H9 (cell line): ENCODE measurements around the gene PPARGC1A. TPM values are rescaled to one million over a fixed set of nuclear protein-coding genes. Genes with fewer than 3 reads are reported as not detected.

Experiments
- DNase-seq: peaks from one replicate; pipeline ENCODE4 v3.0.0-alpha.2; 2017
- H2AFZ ChIP-seq: one replicate; pipeline ENCODE4 v1.6.1; 2013; ENCODE audit warnings: mild to moderate bottlenecking, low read length, control low read depth, moderate library complexity
- H2AK5ac ChIP-seq: 2 replicates; pipeline ENCODE4 v1.6.1; 2013; ENCODE audit warnings: low read length, control low read depth, mixed read lengths; ENCODE audit not compliant: insufficient read length
- H2BK120ac ChIP-seq: one replicate; pipeline ENCODE4 v1.6.1; 2013; ENCODE audit warnings: low read depth, mild to moderate bottlenecking, low read length, control low read depth, inconsistent platforms; ENCODE audit not compliant: poor library complexity, severe bottlenecking
- H2BK12ac ChIP-seq: 2 replicates; pipeline ENCODE4 v1.6.1; 2013; ENCODE audit warnings: low read length, control low read depth, mixed read lengths, low read depth; ENCODE audit not compliant: insufficient read length
- H2BK15ac ChIP-seq: 2 replicates; pipeline ENCODE4 v1.6.1; 2013; ENCODE audit warnings: low read depth, low read length, control low read depth
- H2BK20ac ChIP-seq: one replicate; pipeline ENCODE4 v1.6.1; 2013; ENCODE audit warnings: low read depth, mild to moderate bottlenecking, low read length, control low read depth, inconsistent platforms; ENCODE audit not compliant: poor library complexity, severe bottlenecking
- H2BK5ac ChIP-seq: 2 replicates; pipeline ENCODE4 v1.6.1; 2013; ENCODE audit warnings: low read length, control low read depth, mixed read lengths; ENCODE audit not compliant: insufficient read length
- H3K14ac ChIP-seq: 2 replicates; pipeline ENCODE4 v1.6.1; 2013; ENCODE audit warnings: low read length, control low read depth; ENCODE audit not compliant: insufficient read depth
- H3K18ac ChIP-seq: 2 replicates; pipeline ENCODE4 v1.6.1; 2013; ENCODE audit warnings: low read depth, mild to moderate bottlenecking, mixed read lengths, low read length, control low read depth; ENCODE audit not compliant: insufficient read length
- H3K23ac ChIP-seq: 2 replicates; pipeline ENCODE4 v1.6.1; 2013; ENCODE audit warnings: low read length, control low read depth, mixed read lengths, low read depth; ENCODE audit not compliant: insufficient read length
- H3K23me2 ChIP-seq: 2 replicates; pipeline ENCODE4 v1.6.1; 2013; ENCODE audit warnings: low read depth, mild to moderate bottlenecking, mixed read lengths, low read length, control low read depth; ENCODE audit not compliant: insufficient read length, poor library complexity, severe bottlenecking
- H3K27ac ChIP-seq: 2 replicates; pipeline ENCODE4 v1.5.1; 2013; ENCODE audit warnings: low read length, control low read depth, mixed read lengths, low read depth; ENCODE audit not compliant: insufficient read length
- H3K27me3 ChIP-seq: 2 replicates; pipeline ENCODE4 v1.6.1; 2013; ENCODE audit warnings: low read length, control low read depth, inconsistent platforms; ENCODE audit not compliant: insufficient read depth
- H3K4ac ChIP-seq: 2 replicates; pipeline ENCODE4 v1.6.1; 2013; ENCODE audit warnings: low read depth, mild to moderate bottlenecking, control low read depth, inconsistent platforms, low read length, moderate library complexity
- H3K4me1 ChIP-seq: 2 replicates; pipeline ENCODE4 v1.6.1; 2013; ENCODE audit warnings: low read length, control low read depth, inconsistent platforms; ENCODE audit not compliant: insufficient read depth
- H3K4me2 ChIP-seq: 2 replicates; pipeline ENCODE4 v1.6.1; 2013; ENCODE audit warnings: low read length, control low read depth, mixed read lengths; ENCODE audit not compliant: insufficient read length, insufficient read depth
- H3K56ac ChIP-seq: 2 replicates; pipeline ENCODE4 v1.6.1; 2013; ENCODE audit warnings: low read depth, mild to moderate bottlenecking, mixed read lengths, low read length, control low read depth; ENCODE audit not compliant: insufficient read length
- H3K79me1 ChIP-seq: 2 replicates; pipeline ENCODE4 v1.6.1; 2013; ENCODE audit warnings: low read depth, mild to moderate bottlenecking, moderate library complexity, low read length, control low read depth, inconsistent platforms; ENCODE audit not compliant: insufficient read depth, poor library complexity, severe bottlenecking
- H3K79me2 ChIP-seq: 2 replicates; pipeline ENCODE4 v1.6.1; 2013; ENCODE audit warnings: low read length, control low read depth, inconsistent platforms; ENCODE audit not compliant: insufficient read depth
- H3K9ac ChIP-seq: 2 replicates; pipeline ENCODE4 v1.6.1; 2013; ENCODE audit warnings: low read length, control low read depth, mixed read lengths; ENCODE audit not compliant: insufficient read length; ENCODE audit errors: extremely low read depth
- H3K9me3 ChIP-seq: one replicate; pipeline ENCODE4 v1.6.1; 2013; ENCODE audit warnings: low read depth, low read length, inconsistent platforms; ENCODE audit not compliant: control insufficient read depth
- H3T11ph ChIP-seq: one replicate; pipeline ENCODE4 v1.6.1; 2013; ENCODE audit warnings: mild to moderate bottlenecking, low read length, control low read depth, inconsistent platforms
- H4K20me1 ChIP-seq: one replicate; pipeline ENCODE4 v1.6.1; 2013; ENCODE audit not compliant: control insufficient read depth, insufficient read length, insufficient read depth
- H4K5ac ChIP-seq: 2 replicates; pipeline ENCODE4 v1.6.1; 2013; ENCODE audit warnings: low read depth, mild to moderate bottlenecking, mixed read lengths, low read length, control low read depth; ENCODE audit not compliant: insufficient read length
- H4K8ac ChIP-seq: replicated peaks from 2 replicates; pipeline ENCODE4 v1.6.1; 2013; ENCODE audit warnings: low read length, control low read depth, mixed read lengths, low read depth; ENCODE audit not compliant: insufficient read length
- H4K91ac ChIP-seq: 2 replicates; pipeline ENCODE4 v1.6.1; 2013; ENCODE audit warnings: low read depth, mild to moderate bottlenecking, moderate library complexity, mixed read lengths, low read length, control low read depth; ENCODE audit not compliant: insufficient read length
- H3K27ac Mint-ChIP-seq, 3 experiments: 2 replicates in 2 of 3; 3 replicates in 1 of 3; pipeline ENCODE4 v1.8.0; 2020 to 2021; ENCODE audit warnings: mixed read lengths in 3 of 3, mild to moderate bottlenecking in 1 of 3, moderate library complexity in 1 of 3
- H3K27me3 Mint-ChIP-seq: 2 replicates; pipeline ENCODE4 v1.8.0; 2021; ENCODE audit warnings: low read depth, mild to moderate bottlenecking, moderate library complexity, mixed read lengths
- H3K36me3 Mint-ChIP-seq, 3 experiments: 2 replicates in 2 of 3; 3 replicates in 1 of 3; pipeline ENCODE4 v1.8.0; 2020 to 2021; ENCODE audit warnings: low read depth in 3 of 3, mixed read lengths in 3 of 3; ENCODE audit not compliant: insufficient read depth in 1 of 3
- H3K4me1 Mint-ChIP-seq, 2 experiments: 2 replicates each; pipeline ENCODE4 v1.8.0; 2020; ENCODE audit warnings: mixed read lengths in 2 of 2
- H3K4me3 Mint-ChIP-seq, 2 experiments: 2 replicates in 1 of 2; 3 replicates in 1 of 2; pipeline ENCODE4 v1.8.0; 2020 to 2021; ENCODE audit warnings: mild to moderate bottlenecking in 2 of 2, mixed read lengths in 2 of 2, moderate library complexity in 1 of 2
- H3K9me3 Mint-ChIP-seq, 2 experiments: 2 replicates in 1 of 2; 3 replicates in 1 of 2; pipeline ENCODE4 v1.8.0; 2020; ENCODE audit warnings: mild to moderate bottlenecking in 2 of 2, mixed read lengths in 2 of 2, moderate library complexity in 1 of 2
- CTCF ChIP-seq: fragments of 200-600 bp; sonication (generic); conservative IDR thresholded peaks from 3 replicates; pipeline ENCODE4 v1.8.0; 2021; ENCODE audit warnings: antibody characterized with exemption, mild to moderate bottlenecking
- WGBS: extraction: QIAGEN DNeasy Blood & Tissue Kit; methylation state at CpG from one replicate; pipeline ENCODE4 v1.1.7; 2013; ENCODE audit warnings: missing lambda C conversion rate, low lambda C conversion rate, mixed read lengths; ENCODE audit not compliant: insufficient read length; ENCODE audit errors: extremely low coverage; 5-methylcytosine and 5-hydroxymethylcytosine counted together
- total RNA-seq: library from RNA; stranded (reverse); gene quantifications from 2 replicates; pipeline ENCODE4 v1.2.1, GENCODE V29; 2021

Gene PPARGC1A
- total RNA-seq, 1 experiment from 2014 or later: 1.7 TPM

GRCh38 chr4:23759066-23759465 is 130.8 kb downstream of the PPARGC1A start:
- 0 out of 5 replicates have a peak, but pooled peaks cover 0 to 3% of the 10 kb centered on the region in 2 experiments for H3K9me3 Mint-ChIP-seq
- no CpG with 5 or more reads among the region's 2 CpGs for WGBS

More at GRCh38 chr4:23759066-23759465, 130.8 kb downstream of the PPARGC1A start:
- Histone ChIP-seq H3K4me2 (no peak overlapping the region), H3K4me1 (no peaks in the 10 kb centered on the region), H3K56ac (no peak overlapping the region), H4K8ac (no peak overlapping the region), H2BK5ac (no peak overlapping the region), H2AK5ac (no peak overlapping the region), H2AFZ (no peak overlapping the region), H3K9ac (no peak overlapping the region), H4K91ac (no peak overlapping the region), H3K27ac (no peak overlapping the region), H3K9me3 (no peaks in the 10 kb centered on the region), H2BK20ac (no peak overlapping the region), H3K18ac (no peak overlapping the region), H4K5ac (no peak overlapping the region), H4K20me1 (no peaks in the 10 kb centered on the region), H3T11ph (no peak overlapping the region), H3K79me1 (no peaks in the 10 kb centered on the region), H3K14ac (no peak overlapping the region), H3K23ac (no peak overlapping the region), H3K27me3 (no peaks in the 10 kb centered on the region), H2BK12ac (no peak overlapping the region), H3K23me2 (no peaks in the 10 kb centered on the region), H2BK15ac (no peak overlapping the region), H3K79me2 (no peaks in the 10 kb centered on the region), H2BK120ac (no peak overlapping the region), H3K4ac (no peak overlapping the region)
- Mint-ChIP-seq H3K27ac (no peak overlapping the region), H3K36me3 (no peaks in the 10 kb centered on the region), H3K27me3 (no peaks in the 10 kb centered on the region), H3K4me3 (no peak overlapping the region), H3K4me1 (peaks cover 0 to 7% of the 10 kb centered on the region in 2 experiments; a peak in 2 of 4 replicates)
- TF ChIP-seq CTCF: no peak
- DNase-seq: no peak
